Measurements from ENCODE around the gene FCHO1. TPM values are rescaled to one million over a fixed set of nuclear protein-coding genes. Genes with fewer than 3 reads are reported as not detected.

FCHO1 gene
- polyA plus RNA-seq, 2 of the 4 experiments (the other 2 are of a cell fraction), result 1.7 to 13.6 TPM

GRCh38 chr19:17726136-17726741 is 25.0 kb upstream of the FCHO1 start:
- ATAC-seq (no peak), DNase-seq (ENCODE audit: low read depth in 1 of 2, low spot score in 1 of 2) (no peak), FAIRE-seq (no peak)
- Histone ChIP-seq H3K4me2 (no peak overlapping the region), H3K27ac (no peak overlapping the region), H3K9me3 (peaks cover 5% of the 10 kb centered on the region; the same call in 1 of the 3 replicates), H3K4me3 (no peak overlapping the region), H3K4me1 (peaks cover under 1% of the 10 kb centered on the region; the same call in 1 of the 3 replicates)
- TF ChIP-seq TFCP2L1 (CRISPR knock-in tag; IDR thresholded peaks at IDR 0.05) (no peak), MYC (IDR thresholded peaks at IDR 0.05; ENCODE audit: borderline replicate concordance, low read length) (no peak), POLR2AphosphoS2 (conservative IDR thresholded peaks at IDR 0.05; ENCODE audit: low read length) (no peak), HDAC2 (IDR thresholded peaks at IDR 0.05) (no peak), PHF8 (IDR thresholded peaks at IDR 0.05; ENCODE audit: borderline replicate concordance, low read depth) (no peak), TP53 (CRISPR knock-in tag; IDR thresholded peaks at IDR 0.05) (no peak)
- TF ChIP-seq, protein P1, sequence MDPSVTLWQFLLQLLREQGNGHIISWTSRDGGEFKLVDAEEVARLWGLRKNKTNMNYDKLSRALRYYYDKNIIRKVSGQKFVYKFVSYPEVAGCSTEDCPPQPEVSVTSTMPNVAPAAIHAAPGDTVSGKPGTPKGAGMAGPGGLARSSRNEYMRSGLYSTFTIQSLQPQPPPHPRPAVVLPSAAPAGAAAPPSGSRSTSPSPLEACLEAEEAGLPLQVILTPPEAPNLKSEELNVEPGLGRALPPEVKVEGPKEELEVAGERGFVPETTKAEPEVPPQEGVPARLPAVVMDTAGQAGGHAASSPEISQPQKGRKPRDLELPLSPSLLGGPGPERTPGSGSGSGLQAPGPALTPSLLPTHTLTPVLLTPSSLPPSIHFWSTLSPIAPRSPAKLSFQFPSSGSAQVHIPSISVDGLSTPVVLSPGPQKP (IDR thresholded peaks at IDR 0.05; ENCODE audit: low read depth, low read length), result no peak
- POLR2A ChIA-PET, result no interaction called here
- WGBS (ENCODE audit: missing lambda C conversion rate), result 95% methylated on average over 18 of the region's 59 CpGs
- CTCF ChIA-PET, result interaction anchor here (0.6 to 1.7 kb wide), 4 partner anchors 36 to 85 kb away, joined by 3 to 7 read pairs (median 4); no protein-coding TSS in a partner anchor

- ChIA-PET CTCF (interaction anchor here (1.6 kb wide), 1 partner anchor 39 kb away, joined by 7 read pairs; no protein-coding TSS in a partner anchor), POLR2A (no interaction called here)
- Histone ChIP-seq H3K27ac (no peak overlapping the region), H3K4me3 (no peak overlapping the region), H3K4me2 (no peak overlapping the region), H3K4me1 (no peaks in the 10 kb centered on the region), H3K9me3 (peaks cover 5% of the 10 kb centered on the region; the same call in 1 of the 3 replicates)
- 88% methylated on average over 12 of the region's 62 CpGs for WGBS (ENCODE audit: missing lambda C conversion rate)
- ATAC-seq (no peak; a peak in 1 of 6 replicates), DNase-seq (ENCODE audit: low read depth in 1 of 2, low spot score in 1 of 2) (no peak), FAIRE-seq (no peak)
- TF ChIP-seq POLR2A (IDR thresholded peaks at IDR 0.05; ENCODE audit: low read length), result no peak
- TF ChIP-seq ZSCAN20 (CRISPR knock-in tag; IDR thresholded peaks at IDR 0.05), result no peak
- TF ChIP-seq HES2 (IDR thresholded peaks at IDR 0.05), result no peak
- TF ChIP-seq, protein P2, sequence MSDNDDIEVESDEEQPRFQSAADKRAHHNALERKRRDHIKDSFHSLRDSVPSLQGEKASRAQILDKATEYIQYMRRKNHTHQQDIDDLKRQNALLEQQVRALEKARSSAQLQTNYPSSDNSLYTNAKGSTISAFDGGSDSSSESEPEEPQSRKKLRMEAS (IDR thresholded peaks at IDR 0.05), result no peak
- no peak for TF ChIP-seq RAD21 (conservative IDR thresholded peaks at IDR 0.05 in 1 of 2, IDR thresholded peaks at IDR 0.05 in 1 of 2)
- no peak for TF ChIP-seq CHD4 (IDR thresholded peaks at IDR 0.05; ENCODE audit: borderline replicate concordance)
- TF ChIP-seq MAZ (IDR thresholded peaks at IDR 0.05; ENCODE audit: borderline replicate concordance, low read depth, low read length), result no peak
- TF ChIP-seq HOXB13 (CRISPR knock-in tag; IDR thresholded peaks at IDR 0.05; ENCODE audit: low read depth), result no peak
- TF ChIP-seq ZFP36 (IDR thresholded peaks at IDR 0.05; ENCODE audit: borderline replicate concordance, partially characterized antibody), result no peak
- TF ChIP-seq TFCP2L1 (CRISPR knock-in tag; IDR thresholded peaks at IDR 0.05), result no peak
- no peak for TF ChIP-seq PBX3 (IDR thresholded peaks at IDR 0.05)
These were observed 24.1 kb upstream of the FCHO1 start for GRCh38 chr19:17726964-17727773.

DNA sequence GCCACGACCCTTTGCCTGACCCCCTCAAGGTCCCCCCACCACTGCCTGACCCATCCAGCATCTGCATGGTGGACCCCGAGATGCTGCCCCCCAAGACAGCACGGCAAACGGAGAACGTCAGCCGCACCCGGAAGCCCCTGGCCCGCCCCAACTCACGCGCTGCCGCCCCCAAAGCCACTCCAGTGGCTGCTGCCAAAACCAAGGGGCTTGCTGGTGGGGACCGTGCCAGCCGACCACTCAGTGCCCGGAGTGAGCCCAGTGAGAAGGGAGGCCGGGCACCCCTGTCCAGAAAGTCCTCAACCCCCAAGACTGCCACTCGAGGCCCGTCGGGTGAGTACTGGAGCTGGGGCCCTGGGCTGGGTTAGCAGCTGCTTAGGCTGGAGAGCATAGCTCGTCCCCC is 23.4 kb upstream of the FCHO1 start:
- peaks cover 5% of the 10 kb centered on the region; the same call in 1 of the 3 replicates for H3K9me3 ChIP-seq
- FAIRE-seq (no peak), DNase-seq (ENCODE audit: low read depth in 1 of 2, low spot score in 1 of 2) (no peak), ATAC-seq (no peak)
- no peak overlapping the region for H3K27ac ChIP-seq
- no peak for TF ChIP-seq HOXB13 (CRISPR knock-in tag; IDR thresholded peaks at IDR 0.05; ENCODE audit: low read depth)
- TF ChIP-seq RFX5 (IDR thresholded peaks at IDR 0.05), result no peak
- TF ChIP-seq HDAC2 (IDR thresholded peaks at IDR 0.05), result no peak
- 93% methylated on average over 4 of the region's 19 CpGs for WGBS (ENCODE audit: missing lambda C conversion rate)
- ChIA-PET POLR2A (no interaction called here), CTCF (no interaction called here)
- H3K4me1 ChIP-seq, result 0 out of 3 replicates have a peak, but pooled peaks cover 3% of the 10 kb centered on the region
- H3K4me2 ChIP-seq, result no peak overlapping the region
- no peak overlapping the region for H3K4me3 ChIP-seq

Data from A549 (cell line).